RWPE2 (cell line): ENCODE results near the gene ALOX15.
"Not testable (repeated sequence)": the region's sequence is repeated elsewhere in the genome, so short reads cannot be mapped to it uniquely, and the experiment has no call there.

Source experiments
- ATAC-seq: fragments of 200-7000 bp; cut with Tn5 transposase; 3 replicates; pipeline ENCODE4 v1.9.1; 2021; ENCODE audit warnings: low read depth
- DNase-seq: peaks from one replicate; pipeline ENCODE4 v3.0.0-alpha.2; 2020; ENCODE audit warnings: low spot score
- H3K27ac ChIP-seq: fragments of 450-650 bp; 2 replicates; pipeline ENCODE4 v1.5.1; 2017; ENCODE audit warnings: mild to moderate bottlenecking; ENCODE audit not compliant: poor library complexity, severe bottlenecking
- H3K27me3 ChIP-seq: fragments of 250-450 bp; sonication (Bioruptor Pico); 2 replicates; pipeline ENCODE4 v1.5.1; 2021; ENCODE audit warnings: mild to moderate bottlenecking, moderate library complexity; ENCODE audit not compliant: insufficient read depth, poor library complexity, severe bottlenecking
- H3K36me3 ChIP-seq: fragments of 250-450 bp; sonication (Bioruptor Pico); 2 replicates; pipeline ENCODE4 v1.5.1; 2020; ENCODE audit warnings: low read depth, mild to moderate bottlenecking, moderate library complexity
- H3K4me1 ChIP-seq: fragments of 250-450 bp; sonication (Bioruptor Pico); 2 replicates; pipeline ENCODE4 v1.5.1; 2021; ENCODE audit warnings: mild to moderate bottlenecking, moderate library complexity; ENCODE audit not compliant: insufficient read depth, poor library complexity, severe bottlenecking
- H3K4me3 ChIP-seq: fragments of 250-450 bp; sonication (Bioruptor Pico); 2 replicates; pipeline ENCODE4 v1.5.1; 2021; ENCODE audit warnings: mild to moderate bottlenecking, moderate library complexity; ENCODE audit not compliant: severe bottlenecking
- H3K9me3 ChIP-seq: fragments of 250-450 bp; sonication (Bioruptor Pico); 2 replicates; pipeline ENCODE4 v1.5.1; 2021; ENCODE audit warnings: mild to moderate bottlenecking, moderate library complexity; ENCODE audit not compliant: severe bottlenecking
- CTCF ChIP-seq: fragments of 450-650 bp; IDR thresholded peaks from one replicate; pipeline ENCODE4 v1.5.1; 2017; ENCODE audit warnings: mild to moderate bottlenecking, moderate library complexity; ENCODE audit not compliant: poor library complexity, severe bottlenecking

ALOX15 gene

GRCh38 chr17:4665027-4665426 lies 23.5 kb upstream of the ALOX15 start:
- DNase-seq, result no peak
- no peak for TF ChIP-seq CTCF
- peak; percentile 28; the same call in 2 of the 3 replicates for ATAC-seq
- H3K9me3 ChIP-seq, result no peaks in the 10 kb centered on the region
- H3K4me1 ChIP-seq, result no peaks in the 10 kb centered on the region
- no peaks in the 10 kb centered on the region for H3K36me3 ChIP-seq
- peaks cover 6% of the 10 kb centered on the region for H3K27me3 ChIP-seq
- H3K27ac ChIP-seq, result no peak overlapping the region
- H3K4me3 ChIP-seq, result no peak overlapping the region

GRCh38 chr17:4664230-4664629 lies 22.8 kb upstream of the ALOX15 start:
- Histone ChIP-seq H3K9me3 (no peaks in the 10 kb centered on the region), H3K4me1 (no peaks in the 10 kb centered on the region), H3K27ac (no peak overlapping the region), H3K36me3 (no peaks in the 10 kb centered on the region), H3K4me3 (no peak overlapping the region), H3K27me3 (peaks cover 6% of the 10 kb centered on the region)
- DNase-seq, result no peak
- no peak for TF ChIP-seq CTCF
- no peak for ATAC-seq

- Histone ChIP-seq H3K27ac (no peak overlapping the region), H3K9me3 (no peaks in the 10 kb centered on the region), H3K4me3 (no peak overlapping the region), H3K36me3 (no peaks in the 10 kb centered on the region), H3K4me1 (no peaks in the 10 kb centered on the region), H3K27me3 (peaks cover 6% of the 10 kb centered on the region)
- no peak for ATAC-seq
- no peak for DNase-seq
- no peak for TF ChIP-seq CTCF
Observed at GRCh38 chr17:4663711-4664110, 22.2 kb upstream of the ALOX15 start.

GRCh38 chr17:4658478-4659305 lies 17.2 kb upstream of the ALOX15 start:
- Histone ChIP-seq H3K4me1 (no peaks in the 10 kb centered on the region), H3K27ac (no peak overlapping the region), H3K9me3 (no peaks in the 10 kb centered on the region), H3K27me3 (no peaks in the 10 kb centered on the region), H3K36me3 (no peaks in the 10 kb centered on the region), H3K4me3 (no peak overlapping the region)
- DNase-seq (no peak), ATAC-seq (peak; percentile 46; the same call in 2 of the 3 replicates)
- no peak for TF ChIP-seq CTCF

- H3K4me1 ChIP-seq, result no peaks in the 10 kb centered on the region
- no peaks in the 10 kb centered on the region for H3K27me3 ChIP-seq
- H3K9me3 ChIP-seq, result no peaks in the 10 kb centered on the region
- no peaks in the 10 kb centered on the region for H3K36me3 ChIP-seq
- ATAC-seq (no peak), DNase-seq (no peak)
- TF ChIP-seq CTCF, result no peak
- H3K4me3 ChIP-seq, result no peak overlapping the region
- no peak overlapping the region for H3K27ac ChIP-seq
Observed at GRCh38 chr17:4657678-4658077, 16.2 kb upstream of the ALOX15 start.

- not testable (repeated sequence) for H3K4me1 ChIP-seq, ATAC-seq, H3K9me3 ChIP-seq, H3K27me3 ChIP-seq, DNase-seq, H3K36me3 ChIP-seq, H3K27ac ChIP-seq, H3K4me3 ChIP-seq
Observed at GRCh38 chr17:4655933-4656332, 14.5 kb upstream of the ALOX15 start.
